HG03432 (cell line): ENCODE measurements around the gene MSL1.

Source experiments
- ATAC-seq: cut with Tn5 transposase; IDR thresholded peaks from one replicate; pipeline ENCODE4 v1.9.1; 2021; ENCODE audit warnings: mild to moderate bottlenecking, moderate library complexity; ENCODE audit not compliant: unreplicated experiment

MSL1 gene

DNA sequence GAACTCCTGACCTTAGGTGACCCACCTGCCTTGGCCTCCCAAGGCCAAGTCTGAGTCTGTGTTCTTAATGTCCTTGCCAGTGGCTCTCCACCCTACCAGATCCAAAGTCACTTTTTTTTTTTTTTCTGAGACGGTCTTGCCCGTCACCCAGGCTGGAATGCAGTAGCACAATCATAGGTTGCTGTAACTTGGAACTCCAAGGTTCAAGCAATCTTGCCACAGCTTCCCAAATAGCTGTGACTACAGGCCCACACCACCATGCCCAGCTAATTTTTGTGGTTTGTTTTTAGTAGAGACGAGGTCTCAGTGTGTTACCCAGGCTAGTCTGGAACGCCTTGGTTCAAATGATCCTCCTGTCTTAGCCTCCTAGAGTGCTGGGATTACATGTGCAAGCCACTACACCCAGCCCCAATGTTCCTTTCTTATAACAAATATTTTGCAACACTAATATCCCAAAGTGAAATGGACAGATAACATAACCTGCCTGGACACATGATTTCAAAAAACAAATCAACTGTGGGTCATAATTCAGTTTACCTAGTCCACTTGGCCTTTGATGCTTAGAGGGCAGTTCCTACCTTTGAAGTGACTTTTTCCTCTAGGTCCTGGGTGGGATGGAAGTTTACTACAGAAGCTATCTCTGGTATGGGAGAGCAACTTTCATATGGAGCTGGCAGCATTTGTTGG lies 51.5 kb downstream of the MSL1 start:
- ATAC-seq = no peak

GRCh38 chr17:40173778-40174135 lies 52.0 kb downstream of the MSL1 start:
- ATAC-seq = no peak

DNA sequence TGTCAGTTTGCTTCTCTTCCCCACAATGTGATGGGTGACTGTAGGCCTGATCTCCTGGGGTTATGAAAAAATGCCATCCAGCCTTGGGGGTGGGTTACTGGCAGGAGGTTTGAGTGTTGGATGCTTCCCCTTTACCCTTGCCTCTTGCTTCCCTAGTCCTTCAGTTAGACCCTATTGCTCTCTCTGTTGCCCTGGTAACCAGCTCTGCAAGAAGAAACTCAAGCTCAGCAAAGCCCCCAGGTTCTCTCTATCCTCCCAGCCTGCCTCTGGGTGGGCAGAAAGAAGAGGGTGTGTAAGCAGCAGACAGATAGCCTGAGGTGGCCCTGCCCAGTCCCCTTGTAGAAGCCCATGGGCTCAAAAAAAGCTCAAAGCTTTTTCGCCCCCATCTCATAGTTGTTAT lies 52.7 kb downstream of the MSL1 start:
- ATAC-seq = no peak

DNA sequence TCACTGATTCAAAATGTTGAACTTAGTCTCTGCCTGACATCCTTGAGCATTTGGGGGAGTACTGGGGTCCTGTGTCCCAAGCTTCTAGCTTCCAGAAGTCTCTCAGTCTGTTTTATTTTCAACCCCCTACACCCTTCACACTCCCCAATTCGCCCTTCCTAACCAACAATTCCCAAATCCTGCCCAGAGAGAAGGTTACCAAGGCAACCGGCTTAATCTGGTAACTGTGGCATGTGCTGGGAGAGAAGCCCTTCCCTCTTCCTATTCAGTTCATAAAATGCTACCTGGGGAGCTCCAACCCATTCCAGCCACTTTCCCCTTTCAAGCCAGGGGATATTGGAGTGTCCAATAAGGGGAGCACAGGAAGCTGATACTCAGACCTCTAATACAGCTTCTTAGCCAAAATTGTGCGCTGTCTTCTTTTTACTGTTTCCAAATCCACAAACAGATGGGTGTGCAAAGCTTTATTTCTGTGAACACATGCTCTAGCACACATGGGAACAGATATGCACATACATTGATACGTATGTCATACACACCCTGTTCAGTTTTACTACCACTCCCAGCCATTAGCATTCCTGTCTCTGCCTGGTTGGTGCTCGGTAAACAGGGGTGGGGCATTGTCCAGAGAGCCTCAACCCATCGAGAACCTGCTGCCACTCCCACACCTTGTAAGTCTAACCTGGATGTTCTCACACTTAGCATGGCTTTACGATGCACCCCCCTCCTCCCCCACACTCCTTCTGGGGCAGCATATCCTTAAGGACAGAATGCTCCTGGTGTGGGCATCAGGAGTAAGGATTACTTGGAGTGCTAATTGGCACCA lies 54.4 kb downstream of the MSL1 start:
- no peak for ATAC-seq

DNA sequence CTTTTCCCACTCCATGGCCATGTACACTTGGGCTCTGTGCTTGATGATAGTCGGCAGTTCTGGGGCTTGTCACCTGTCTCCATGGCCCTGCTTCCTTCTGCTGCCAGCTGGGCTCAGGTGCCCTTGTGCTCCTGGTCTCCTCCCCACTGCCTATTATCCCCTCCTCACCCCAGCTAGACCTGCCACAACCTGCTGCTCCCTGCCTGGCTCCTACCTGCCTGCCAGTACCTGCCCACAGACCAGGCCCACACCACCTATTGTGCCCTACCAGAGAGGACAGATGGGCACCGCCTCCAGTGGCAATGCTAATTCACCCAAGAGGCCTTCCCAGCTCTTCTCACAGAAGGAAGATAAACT lies 55.0 kb downstream of the MSL1 start:
- no peak for ATAC-seq

GRCh38 chr17:40177275-40177874 lies 55.6 kb downstream of the MSL1 start, which contains the start of gene RAPGEFL1:
TSS of gene RAPGEFL1 (plus strand) at chr17:40177470. CDS start at chr17:40177862, 392 bp downstream.
- ATAC-seq = no peak

DNA sequence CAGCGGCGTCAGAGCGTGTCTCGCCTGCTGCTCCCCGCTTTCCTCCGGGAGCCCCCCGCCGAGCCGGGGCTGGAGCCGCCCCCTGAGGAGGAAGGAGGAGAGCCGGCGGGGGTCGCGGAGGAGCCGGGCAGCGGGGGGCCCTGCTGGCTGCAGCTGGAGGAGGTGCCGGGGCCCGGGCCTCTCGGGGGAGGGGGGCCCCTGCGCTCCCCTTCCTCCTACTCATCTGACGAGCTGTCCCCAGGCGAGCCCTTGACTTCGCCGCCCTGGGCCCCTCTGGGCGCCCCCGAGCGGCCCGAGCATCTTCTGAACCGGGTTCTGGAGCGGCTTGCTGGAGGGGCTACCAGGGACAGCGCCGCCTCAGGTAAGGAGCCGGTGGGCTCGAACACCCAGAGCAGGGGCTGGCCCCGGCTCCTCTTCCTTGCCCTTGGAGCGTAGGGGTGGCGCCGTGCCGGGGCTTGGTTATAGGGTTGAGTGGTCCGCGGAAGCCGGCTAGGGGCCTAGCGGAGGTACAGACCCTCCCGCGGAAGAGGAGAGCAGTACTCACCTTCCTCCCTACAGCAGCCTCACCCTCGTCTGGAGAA lies 56.3 kb downstream of the MSL1 start:
- no peak for ATAC-seq

DNA sequence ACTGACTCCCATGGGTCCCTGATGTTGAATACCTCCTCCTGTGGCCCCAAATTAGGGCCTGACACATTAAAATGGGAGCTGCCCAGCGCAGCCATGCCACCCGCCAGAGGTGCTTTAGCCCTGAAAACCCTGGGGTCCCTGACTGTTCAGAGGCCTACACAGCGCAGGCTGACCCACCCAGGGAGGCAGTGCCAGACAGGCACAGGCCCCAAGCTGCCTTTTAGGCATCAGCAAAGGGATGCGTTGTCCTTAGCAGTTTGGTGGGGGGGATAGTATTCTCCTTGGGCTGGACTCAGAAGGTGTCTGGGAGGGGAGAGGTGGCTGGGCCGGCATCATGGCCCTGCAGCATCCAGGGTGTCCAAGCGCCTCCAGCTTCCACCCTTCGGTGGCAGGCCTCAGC lies 56.9 kb downstream of the MSL1 start:
- ATAC-seq = no peak

- no peak for ATAC-seq
These were observed 58.3 kb downstream of the MSL1 start for GRCh38 chr17:40179923-40180659.

DNA sequence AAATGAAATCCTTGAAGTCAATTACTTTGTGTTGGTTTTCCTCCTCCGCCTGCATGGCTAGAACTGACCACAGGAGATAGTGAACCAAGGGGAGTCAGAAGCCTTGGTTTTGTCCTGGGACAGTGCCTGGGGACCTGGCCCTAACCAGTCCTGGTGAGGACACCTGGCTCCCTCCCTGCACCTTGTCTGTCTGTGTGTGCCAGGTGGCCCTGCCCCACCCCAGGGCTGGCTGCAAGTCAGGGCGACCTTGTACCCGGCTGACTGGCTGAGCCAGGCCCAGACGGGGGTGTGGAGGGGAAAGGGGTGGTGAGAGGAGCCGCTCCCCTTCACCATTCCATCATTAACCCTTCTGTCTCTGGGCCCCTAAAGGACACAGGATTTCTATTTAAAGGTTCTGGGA lies 58.9 kb downstream of the MSL1 start:
- ATAC-seq = no peak

DNA sequence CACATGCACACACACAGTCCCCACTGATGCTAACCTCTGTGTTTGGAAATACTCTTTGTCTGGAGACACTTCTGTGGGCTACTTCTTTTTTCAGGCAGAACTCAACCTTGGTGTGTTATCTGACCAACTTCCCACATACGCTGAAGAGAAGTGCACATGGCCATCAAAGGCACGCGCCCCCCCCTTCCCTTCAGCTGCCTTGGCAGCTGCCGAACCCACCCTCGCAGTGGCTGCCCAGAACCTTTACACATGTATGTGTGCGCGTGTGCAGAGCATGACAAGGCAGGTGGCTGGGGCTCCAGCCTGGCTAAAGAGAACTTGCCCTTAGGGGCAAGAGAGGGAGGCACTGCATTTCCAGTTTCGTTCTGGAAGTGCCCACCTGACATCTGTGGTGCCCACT lies 59.4 kb downstream of the MSL1 start:
- ATAC-seq = no peak

- ATAC-seq = no peak
These were observed 60.8 kb downstream of the MSL1 start for GRCh38 chr17:40182606-40183005.
